ENCODE measurements around the gene PROC. TPM values are rescaled to one million over a fixed set of nuclear protein-coding genes. Genes with fewer than 3 reads are reported as not detected.

The PROC gene
- total and polyA plus RNA-seq, 11 donors = not detected

- Histone ChIP-seq H3K27ac (no peak overlapping the region), H3K27me3 (peaks cover 11 to 29% (median 23%) of the 10 kb centered on the region in 9 donors), H3K4me1 (peaks cover 0 to 17% (median 8%) of the 10 kb centered on the region in 12 donors), H3K36me3 (peaks cover 0 to 5% (median 0%) of the 10 kb centered on the region in 9 donors), H3K4me3 (no peak overlapping the region), H3K9me3 (no peaks in the 10 kb centered on the region)
- no peak for ATAC-seq
- intact Hi-C loops (cut with DNase I) = no loop called here
- DNase-seq = no peak
- 87 to 95% (median 92%) methylated on average over 8 to 10 of the region's 10 CpGs for WGBS, 4 donors
- TF ChIP-seq CTCF (IDR thresholded peaks at IDR 0.05) (no peak), POLR2A (IDR thresholded peaks at IDR 0.05) (no peak)
Observed at GRCh38 chr2:127426501-127427354, 8.5 kb downstream of the PROC start.

- TF ChIP-seq CTCF (IDR thresholded peaks at IDR 0.05) (no peak), POLR2A (IDR thresholded peaks at IDR 0.05) (no peak)
- H3K4me1 ChIP-seq = peaks cover 0 to 14% (median 8%) of the 10 kb centered on the region in 12 donors
- H3K36me3 ChIP-seq = peaks cover 0 to 5% (median 0%) of the 10 kb centered on the region in 9 donors
- DNase-seq (no peak), ATAC-seq (no peak)
- H3K27me3 ChIP-seq = peaks cover 9 to 25% (median 15%) of the 10 kb centered on the region in 9 donors
- intact Hi-C loops (cut with DNase I) = no loop called here
- no peaks in the 10 kb centered on the region for H3K9me3 ChIP-seq
- no peak overlapping the region for H3K27ac ChIP-seq
- WGBS, 4 donors = 81 to 93% (median 85%) methylated on average over 6 to 7 of the region's 7 CpGs
- H3K4me3 ChIP-seq = no peak overlapping the region
Observed at GRCh38 chr2:127427376-127428056, 9.3 kb downstream of the PROC start.

DNA sequence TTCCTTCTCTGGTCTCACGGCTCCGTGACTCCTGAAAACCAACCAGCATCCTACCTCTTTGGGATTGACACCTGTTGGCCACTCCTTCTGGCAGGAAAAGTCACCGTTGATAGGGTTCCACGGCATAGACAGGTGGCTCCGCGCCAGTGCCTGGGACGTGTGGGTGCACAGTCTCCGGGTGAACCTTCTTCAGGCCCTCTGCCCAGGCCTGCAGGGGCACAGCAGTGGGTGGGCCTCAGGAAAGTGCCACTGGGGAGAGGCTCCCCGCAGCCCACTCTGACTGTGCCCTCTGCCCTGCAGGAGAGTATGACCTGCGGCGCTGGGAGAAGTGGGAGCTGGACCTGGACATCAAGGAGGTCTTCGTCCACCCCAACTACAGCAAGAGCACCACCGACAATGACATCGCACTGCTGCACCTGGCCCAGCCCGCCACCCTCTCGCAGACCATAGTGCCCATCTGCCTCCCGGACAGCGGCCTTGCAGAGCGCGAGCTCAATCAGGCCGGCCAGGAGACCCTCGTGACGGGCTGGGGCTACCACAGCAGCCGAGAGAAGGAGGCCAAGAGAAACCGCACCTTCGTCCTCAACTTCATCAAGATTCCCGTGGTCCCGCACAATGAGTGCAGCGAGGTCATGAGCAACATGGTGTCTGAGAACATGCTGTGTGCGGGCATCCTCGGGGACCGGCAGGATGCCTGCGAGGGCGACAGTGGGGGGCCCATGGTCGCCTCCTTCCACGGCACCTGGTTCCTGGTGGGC is 10.0 kb downstream of the PROC start:
- 95 to 96% (median 95%) methylated on average over 29 to 36 of the region's 36 CpGs for WGBS, 4 donors

More for the DNA sequence above, 10.0 kb downstream of the PROC start:
- Histone ChIP-seq H3K27me3 (peaks cover 2 to 18% (median 8%) of the 10 kb centered on the region in 9 donors), H3K4me1 (peaks cover 0 to 7% (median 4%) of the 10 kb centered on the region in 12 donors), H3K9me3 (no peaks in the 10 kb centered on the region), H3K27ac (no peak overlapping the region), H3K36me3 (peaks cover 0 to 5% (median 0%) of the 10 kb centered on the region in 9 donors), H3K4me3 (no peak overlapping the region)
- TF ChIP-seq POLR2A (IDR thresholded peaks at IDR 0.05) (no peak), CTCF (IDR thresholded peaks at IDR 0.05) (no peak)
- ATAC-seq (no peak), DNase-seq (no peak)
- intact Hi-C loops (cut with DNase I) = no loop called here

Measured in heart left ventricle (tissue), 16 donors.